HG03135 (cell line): ENCODE results near the gene SLC18A2.
"Not testable (repeated sequence)": the region's sequence is repeated elsewhere in the genome, so short reads cannot be mapped to it uniquely, and the experiment has no call there.

ENCODE experiments used
- ATAC-seq: cut with Tn5 transposase; IDR thresholded peaks from one replicate; pipeline ENCODE4 v1.9.1; 2021; ENCODE audit warnings: mild to moderate bottlenecking, moderate library complexity; ENCODE audit not compliant: unreplicated experiment

SLC18A2 gene

DNA sequence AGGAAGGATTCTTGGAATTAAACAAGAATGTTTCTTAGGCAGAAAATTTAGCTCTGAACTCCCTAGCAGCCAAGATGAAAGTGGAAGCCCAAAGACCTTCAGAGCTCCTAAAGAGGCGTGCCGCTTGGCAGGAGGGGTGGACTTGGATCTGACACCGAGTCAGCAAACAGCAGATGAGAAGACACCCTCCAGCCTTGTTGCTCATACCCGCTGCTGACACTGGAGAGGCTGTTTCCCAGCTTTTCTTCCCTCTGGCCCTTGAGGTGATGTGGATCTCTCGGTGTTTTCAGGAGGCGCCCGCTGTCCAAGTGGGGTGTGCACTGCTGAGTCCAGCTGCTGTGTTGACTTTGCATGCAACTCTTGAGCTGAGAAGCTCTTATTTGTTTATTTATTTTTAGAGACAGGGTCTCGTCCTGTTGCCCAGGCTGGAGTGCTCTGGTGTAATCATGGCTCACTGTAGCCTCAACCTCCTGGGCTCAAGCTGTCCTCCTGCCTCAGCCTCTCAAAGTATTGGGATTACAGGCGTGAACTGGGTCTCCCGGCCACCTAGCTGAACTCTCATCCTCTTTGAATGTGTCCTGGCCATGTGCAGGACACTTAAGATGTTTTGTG, 21.5 kb downstream of the SLC18A2 start:
- ATAC-seq, result no peak

DNA sequence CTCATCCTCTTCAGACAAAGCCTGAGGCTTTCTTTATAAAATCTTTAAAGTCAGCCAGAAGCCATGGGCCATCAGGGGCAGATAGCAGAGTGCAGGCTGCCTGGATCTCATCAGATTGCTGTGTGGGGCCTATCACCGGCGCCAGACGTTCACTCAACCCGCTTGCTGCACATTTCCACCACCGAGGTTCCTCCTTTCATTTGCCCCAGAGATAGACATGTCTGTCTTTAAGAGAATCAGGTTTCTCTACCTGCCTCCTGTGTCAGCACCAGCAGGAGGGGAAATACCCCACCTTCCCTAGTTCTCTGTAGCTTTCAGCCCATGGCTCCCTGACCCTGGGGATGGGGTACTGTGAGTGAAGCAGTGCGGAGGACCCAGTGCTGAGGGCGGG, 22.0 kb downstream of the SLC18A2 start:
- no peak for ATAC-seq

DNA sequence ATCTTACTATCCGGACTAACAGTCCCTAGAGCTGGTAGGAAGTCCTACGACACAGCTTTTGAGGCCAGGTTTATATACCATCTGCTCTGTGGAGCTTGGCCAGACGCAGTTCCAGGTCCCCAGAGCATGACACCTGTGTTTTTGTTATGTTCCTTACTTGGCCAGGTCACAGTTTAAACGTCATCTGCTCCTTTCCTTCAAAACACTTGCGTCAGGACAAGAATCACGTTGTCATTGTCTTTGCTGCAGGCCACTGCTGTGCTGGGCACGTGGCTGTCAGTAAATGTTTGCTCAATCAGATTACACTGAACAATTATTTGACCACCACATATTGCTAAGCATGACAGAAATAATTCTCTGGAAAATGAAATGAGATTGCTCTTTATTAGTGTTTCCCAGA, 23.9 kb downstream of the SLC18A2 start:
- ATAC-seq, result no peak

DNA sequence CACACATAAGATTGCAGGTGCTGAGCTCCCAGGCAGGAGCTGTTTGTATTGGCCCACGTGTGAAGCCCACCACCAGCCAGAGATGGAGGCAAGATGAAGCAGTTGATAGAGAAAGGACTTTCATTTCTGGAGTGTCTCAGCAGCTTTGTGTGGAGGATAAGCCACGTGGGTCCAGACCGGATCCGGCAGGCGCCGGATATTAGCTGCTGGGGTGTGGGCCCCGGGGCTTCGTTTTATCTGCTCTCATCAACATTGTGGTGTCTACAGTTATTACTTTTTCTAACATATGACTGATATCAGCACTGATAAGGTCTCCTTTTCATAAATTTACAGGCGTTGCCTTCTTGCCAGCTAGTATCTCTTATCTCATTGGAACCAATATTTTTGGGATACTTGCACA, 25.5 kb downstream of the SLC18A2 start:
- no peak for ATAC-seq

DNA sequence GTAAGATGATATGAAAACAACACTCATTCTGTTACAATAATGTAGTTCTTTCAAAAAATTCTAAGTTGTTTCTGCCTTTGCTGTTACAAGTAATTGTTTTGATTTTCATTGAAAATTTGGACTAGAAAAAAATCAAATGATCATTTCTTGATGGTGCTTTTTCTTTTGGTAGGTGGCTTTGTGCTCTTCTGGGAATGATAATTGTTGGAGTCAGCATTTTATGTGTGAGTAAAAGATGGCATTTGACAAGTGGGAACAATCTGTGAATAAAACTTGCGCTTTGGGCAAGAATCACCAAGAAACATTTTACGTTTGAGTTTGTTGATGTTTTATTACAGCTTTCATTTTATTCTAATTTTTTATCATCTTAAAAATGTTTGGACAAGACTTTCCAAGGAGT, 25.9 kb downstream of the SLC18A2 start:
- no peak for ATAC-seq

DNA sequence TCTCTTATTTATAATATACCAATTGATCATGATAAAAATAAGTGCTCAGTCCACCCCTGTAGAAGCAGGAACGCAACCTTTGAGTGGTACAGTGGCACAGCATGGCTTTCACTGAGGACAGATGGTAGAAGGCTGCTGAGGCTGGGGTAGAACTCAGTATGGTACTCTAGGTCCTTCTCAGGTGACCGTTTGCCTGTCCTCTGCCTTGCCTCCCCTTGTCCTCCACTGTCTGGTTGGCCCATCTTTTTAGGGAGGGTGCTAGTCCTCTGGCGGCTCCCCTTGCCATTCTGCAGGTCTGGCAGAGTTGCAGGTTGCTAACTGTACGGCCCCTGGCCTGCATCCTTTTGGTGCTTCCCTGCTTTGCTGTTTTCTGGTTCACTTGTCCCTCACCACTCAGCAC, 27.3 kb downstream of the SLC18A2 start:
- ATAC-seq, result no peak

DNA sequence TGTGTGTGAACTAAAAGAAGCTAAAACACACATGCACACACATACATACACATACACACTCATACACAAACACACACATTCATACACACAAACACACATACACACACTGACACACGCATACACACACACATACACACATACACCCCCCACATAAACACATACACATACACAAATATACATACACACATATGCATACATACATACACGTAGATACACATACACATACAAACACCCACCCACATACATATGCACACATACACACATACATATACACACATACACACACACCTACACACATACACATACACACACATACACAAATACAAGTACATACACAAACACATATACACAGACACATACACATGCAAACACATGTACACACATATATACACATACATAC, 28.0 kb downstream of the SLC18A2 start:
- no peak for ATAC-seq

DNA sequence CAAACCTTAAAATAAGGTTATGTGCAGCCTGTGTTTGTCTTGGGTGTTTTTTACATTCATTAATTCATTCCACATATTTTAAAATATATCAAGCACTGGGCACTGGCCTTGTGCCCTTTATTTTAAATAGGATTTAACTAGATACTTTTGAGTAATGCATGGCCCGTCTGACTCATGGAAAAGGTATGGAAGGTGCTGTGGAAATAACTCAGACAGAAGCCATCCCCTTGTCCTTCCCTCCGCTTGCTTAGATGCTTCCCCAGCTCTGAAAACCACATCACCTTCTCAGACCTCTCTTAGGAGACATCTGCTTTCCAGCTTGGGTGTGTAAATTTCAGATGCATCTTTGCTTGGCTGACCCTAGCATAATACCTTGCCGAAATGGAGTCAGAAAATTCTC, 30.5 kb downstream of the SLC18A2 start:
- no peak for ATAC-seq

DNA sequence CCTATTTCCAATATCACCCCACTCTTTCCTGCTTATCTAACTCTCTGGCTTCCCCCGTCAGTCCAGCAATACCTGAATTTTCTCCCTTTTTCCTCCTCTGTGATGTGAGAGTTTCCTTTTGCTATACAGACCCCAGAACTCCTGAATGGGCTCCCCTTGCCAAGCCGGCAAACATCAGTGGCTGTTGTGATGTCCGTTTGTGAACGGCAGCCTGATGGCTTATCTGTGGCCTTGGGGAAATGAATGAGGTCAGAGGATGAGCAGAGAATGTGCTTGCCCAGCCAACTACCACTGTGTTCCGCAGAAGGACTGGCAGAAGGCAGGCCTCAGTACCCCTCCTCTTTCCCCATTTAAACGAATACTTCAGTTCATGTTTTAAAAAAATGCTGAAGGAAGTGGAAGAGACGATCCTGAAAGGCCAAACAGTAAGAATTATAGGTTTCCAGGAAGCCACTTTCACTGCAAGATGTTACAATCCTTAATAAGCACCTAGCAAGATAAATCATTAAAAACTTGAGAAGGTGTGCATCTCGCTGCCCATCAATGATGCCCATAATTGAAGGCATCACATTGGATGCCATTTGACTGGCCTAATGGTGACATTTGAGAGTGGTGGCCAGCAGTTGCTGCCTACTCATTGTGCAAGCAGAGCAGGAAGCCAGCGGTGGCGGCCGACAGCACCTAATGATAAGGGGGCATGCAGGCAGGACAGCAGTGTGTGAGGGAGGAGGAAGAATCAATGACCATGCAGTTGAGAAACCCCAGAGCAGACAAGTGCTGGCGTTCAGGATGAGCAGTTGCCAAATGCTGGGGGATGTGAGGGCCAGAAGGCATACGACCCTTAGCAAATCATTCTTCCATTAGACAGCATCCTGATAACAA, 31.5 kb downstream of the SLC18A2 start:
- ATAC-seq, result no peak

DNA sequence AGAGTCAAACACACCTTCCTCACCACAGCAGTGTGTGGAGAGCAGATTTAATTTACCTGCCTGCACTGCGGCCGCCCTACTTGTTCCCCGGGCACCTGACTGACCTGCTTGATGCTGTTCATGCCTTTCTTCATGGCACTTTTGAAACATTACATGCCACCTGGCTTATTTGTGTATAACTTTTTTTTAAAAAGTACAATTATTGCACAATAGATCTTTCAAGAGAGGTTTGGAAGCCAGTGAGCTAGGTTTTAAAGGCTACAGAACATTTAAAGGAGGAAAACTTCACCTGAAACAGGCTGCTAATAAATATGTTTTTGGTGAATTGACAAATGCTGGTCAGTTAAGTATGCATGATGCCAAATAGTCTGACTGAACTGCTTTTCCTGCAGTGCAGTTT, 33.1 kb downstream of the SLC18A2 start:
- ATAC-seq, result no peak

DNA sequence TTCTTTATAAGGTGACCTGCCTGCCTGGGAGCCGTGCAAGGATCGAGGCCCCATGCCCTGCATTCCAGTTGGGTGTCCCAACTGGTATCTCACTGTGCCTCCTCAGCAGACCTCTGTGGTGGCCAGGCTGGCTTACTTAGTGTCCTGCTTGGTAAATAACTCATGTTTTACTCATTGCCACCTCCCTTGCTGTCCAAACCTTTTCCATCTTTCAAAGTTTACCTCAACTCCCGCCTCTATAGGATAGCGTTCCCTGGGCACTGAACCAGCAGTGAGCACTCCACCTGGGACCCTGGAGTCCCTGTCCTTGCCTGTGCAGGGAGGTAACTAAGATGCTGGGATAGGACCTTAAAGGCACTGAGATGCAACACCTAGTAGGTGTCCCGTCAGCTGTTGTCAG, 33.6 kb downstream of the SLC18A2 start:
- ATAC-seq, result no peak

DNA sequence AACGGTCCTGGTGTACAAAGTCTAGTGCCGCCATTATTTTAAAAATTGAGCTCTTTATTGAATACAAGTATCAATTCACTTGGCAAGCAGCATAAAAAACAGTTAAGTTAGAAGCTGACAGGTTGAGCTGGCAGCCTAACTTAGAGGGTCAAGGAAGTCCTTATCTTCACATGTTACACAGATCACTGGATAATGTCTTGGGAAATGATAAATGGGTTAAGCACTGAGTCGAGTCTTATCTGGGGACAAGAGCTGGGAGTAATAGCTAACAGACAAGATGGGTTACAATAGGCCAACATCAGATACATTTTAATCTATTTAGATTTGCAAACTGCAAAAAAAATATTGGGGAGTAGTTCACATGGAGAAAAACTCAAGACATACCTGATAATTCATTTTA, 34.2 kb downstream of the SLC18A2 start:
- no peak for ATAC-seq

DNA sequence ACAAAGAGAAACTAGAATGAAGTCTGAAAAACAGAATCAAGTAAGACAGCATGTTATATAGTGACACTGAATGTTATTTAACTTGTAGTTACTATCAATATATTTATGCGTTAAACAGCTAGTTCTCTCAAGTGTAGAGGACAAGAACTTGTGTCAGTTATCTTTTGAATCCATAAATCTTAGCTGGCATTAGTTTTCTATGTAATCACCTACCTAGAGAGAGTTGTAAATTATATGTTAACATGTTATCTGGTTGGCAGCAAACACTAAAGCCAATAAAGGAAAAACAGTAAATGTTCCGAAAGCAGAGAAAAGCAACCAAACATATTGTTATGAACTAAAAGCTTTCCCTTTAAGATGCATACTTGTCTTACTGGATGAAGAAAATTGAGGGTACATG, 36.8 kb downstream of the SLC18A2 start:
- no peak for ATAC-seq

DNA sequence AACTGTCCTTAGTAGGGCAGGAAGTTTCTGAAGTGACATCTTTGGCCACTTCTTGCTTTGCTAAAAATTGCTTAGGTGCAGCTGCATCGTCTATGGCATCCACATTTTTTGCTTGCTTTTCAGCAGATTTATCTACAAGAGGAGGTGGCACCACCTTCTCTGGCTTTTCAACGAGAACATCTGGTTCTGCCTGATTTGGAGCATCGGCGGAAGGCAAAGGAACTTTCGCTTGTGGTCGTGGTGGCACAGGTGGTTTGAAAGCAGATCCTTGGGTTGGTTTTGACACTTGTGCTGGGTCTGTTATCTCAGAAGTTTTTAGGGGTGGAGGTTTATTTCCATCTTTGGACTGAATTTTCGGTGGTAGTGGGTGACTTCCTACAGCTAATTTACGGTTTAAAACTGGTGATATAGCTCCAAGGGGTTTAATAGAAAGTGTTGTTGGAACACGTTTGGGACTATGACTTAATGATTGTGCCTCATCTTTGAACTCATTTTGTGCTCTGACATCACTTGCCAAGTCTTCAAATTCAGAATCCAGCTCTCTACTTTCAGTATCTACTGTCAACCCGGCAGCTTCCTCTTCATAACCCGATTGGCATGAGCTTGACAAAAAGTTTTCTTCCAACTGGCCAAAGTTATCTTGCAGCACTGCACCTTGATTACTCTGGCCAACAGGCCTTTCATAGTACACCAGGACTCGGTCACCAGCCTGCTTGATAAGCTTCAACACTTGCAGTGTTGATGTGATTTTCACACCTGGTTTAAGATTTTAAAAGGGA, 44.0 kb downstream of the SLC18A2 start:
- no peak for ATAC-seq

DNA sequence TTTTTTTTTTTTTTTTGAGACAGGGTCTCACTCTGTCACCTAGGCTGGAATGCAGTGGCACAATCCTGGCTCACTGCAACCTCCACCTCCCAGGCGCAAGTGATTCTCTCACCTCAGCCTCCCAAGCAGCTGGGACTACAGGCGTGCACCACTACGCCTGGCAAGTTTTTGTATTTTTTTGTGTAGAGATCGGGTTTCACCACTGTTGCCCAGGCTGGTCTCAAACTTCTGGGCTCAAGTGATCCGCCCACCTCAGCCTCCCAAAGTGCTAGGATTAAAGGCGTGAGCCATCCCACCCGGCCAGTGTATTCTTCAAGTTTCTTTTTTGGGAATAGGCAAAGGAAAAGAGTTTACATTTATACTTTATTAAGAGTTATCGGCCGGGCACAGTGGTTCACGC, 50.0 kb downstream of the SLC18A2 start:
- ATAC-seq, result not testable (repeated sequence)

DNA sequence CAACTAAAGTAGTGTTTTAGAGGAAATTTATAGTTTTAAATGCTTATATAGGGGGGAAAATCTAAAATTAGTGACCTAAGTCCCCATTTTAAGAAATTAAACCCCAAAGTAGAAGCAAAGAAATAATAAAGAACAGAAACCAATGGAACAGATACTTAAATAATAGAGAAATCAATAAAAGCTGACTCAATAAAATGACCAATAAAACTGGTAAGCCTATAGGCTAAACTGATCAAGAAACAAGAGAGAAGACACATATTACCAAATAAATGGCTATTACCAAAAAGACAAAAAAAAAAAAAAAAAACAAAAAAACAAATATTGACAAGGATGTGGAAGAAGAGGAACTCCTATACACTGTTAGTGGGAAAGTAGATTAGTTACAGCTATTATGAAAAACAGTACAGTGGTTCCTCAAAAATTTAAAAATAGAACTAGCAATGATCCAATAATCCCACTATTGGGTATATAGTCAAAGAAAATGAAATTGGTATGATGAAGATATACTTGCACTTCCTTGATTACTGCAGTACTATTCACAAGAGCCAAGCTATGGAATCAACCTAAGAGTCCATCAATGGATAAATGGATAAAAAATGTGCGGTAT, 53.2 kb downstream of the SLC18A2 start:
- ATAC-seq, result no peak

DNA sequence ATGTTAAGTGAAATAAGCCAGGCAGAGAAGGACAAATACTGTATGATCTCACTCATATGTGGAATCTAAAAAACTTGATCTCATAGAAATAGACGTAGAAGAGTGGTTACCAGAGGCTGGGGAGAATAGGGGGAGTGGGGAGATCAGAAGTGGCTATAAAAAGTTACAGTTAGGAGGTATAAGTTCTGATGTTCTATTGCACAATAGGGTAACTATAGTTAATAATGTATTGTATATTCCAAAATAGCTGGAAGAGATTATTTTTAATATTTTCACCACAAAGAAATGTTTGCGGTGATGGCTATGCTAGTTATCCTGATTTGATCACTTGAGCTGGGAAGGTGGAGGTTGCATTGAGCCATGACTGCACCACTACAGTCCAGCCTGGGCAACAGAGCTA, 53.8 kb downstream of the SLC18A2 start:
- ATAC-seq, result no peak

DNA sequence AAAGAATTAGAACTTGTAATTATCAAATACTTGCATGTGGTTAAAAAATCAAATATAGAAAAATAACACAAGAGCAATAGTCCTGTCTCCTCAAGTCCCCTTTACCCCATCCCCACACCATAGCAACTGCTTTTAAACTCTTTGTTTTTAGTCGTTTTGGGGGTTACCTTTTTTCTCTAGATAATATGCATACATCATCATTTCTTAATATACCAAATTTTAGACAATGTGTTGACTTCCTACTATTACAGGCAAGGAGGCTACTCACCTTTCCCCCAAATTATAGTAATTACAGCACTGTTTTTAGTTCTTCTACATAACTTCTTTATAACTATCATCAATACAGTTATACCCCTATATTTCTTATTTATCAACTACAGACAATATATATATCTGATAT, 57.3 kb downstream of the SLC18A2 start:
- no peak for ATAC-seq

DNA sequence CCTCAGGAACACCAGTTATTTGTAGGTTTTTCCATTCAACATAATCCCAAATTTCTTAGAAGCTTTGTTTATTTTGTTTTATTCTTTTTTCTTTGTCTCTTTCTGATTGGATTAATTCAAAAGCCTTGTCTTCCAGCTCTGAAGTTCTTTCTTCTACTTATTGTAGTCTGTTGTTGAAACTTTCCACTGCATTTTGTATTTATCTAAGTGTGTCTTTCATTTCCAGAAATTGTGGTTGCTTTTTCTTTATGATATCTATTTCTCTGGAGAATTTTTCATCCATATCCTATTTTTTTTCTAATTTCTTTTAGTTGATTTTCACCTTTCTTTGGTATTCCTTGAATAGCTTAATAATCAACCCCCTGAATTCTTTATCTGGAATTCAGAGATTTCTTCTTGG, 58.5 kb downstream of the SLC18A2 start:
- no peak for ATAC-seq

DNA sequence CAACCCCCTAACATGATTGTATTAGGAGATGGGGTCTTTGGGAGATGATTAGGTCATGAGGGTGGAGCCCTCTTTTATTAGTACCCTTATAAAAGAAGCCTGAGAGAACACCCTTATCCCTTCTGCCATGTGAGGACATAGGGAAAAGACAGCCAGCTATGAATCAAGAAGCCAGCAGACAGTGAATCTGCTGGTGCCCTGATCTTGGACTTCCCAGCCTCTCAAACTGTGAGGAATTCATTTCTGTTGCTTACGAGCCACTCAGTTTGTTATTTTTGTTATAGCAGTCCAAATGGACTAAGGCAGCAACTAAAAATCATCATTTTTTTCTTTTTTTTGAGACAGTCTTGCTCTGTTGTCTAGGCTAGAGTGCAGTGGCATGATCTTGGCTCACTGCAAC, 59.8 kb downstream of the SLC18A2 start:
- no peak for ATAC-seq

DNA sequence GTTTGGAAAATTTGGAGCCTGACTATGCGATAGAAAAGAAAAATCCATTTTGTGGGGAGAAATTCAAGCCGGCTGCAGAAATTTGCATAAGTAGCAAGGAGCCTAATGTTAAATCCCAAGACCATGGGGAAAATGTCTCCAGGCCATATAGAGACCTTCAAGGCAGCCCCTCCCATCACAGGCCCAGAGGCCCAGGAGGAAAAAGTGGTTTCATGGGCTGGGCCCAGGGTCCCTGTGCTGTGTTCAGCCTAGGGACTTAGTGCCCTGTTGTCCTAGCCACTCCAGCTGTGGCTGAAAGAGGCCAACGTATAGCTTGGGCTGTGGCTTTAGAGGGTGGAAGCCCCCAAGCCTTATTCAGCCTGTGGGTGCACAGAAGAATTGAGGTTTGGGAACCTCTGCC, 62.5 kb downstream of the SLC18A2 start:
- not testable (repeated sequence) for ATAC-seq
